Ascending aorta (tissue), 2 donors: ENCODE data around the gene DDI2. TPM values are rescaled to one million over a fixed set of nuclear protein-coding genes. Genes with fewer than 3 reads are reported as not detected.

Experiments used
- DNase-seq, 2 donors: peaks; one replicate each; pipeline ENCODE4 v3.0.0-alpha.2; 2019; ENCODE audit warnings: low spot score in 2 of 2
- H3K27ac ChIP-seq, 2 donors: fragments of 200-600 bp; sonication (generic); one replicate each; pipeline ENCODE4 v1.5.1; 2016 to 2017; ENCODE audit warnings: mild to moderate bottlenecking in 1 of 2
- H3K27me3 ChIP-seq: fragments of 200-600 bp; sonication (generic); one replicate; pipeline ENCODE4 v1.5.1; 2017
- H3K36me3 ChIP-seq, 2 donors: fragments of 200-600 bp; sonication (generic); one replicate each; pipeline ENCODE4 v1.5.1; 2016
- H3K4me1 ChIP-seq, 2 donors: fragments of 200-600 bp; sonication (generic); one replicate each; pipeline ENCODE4 v1.5.1; 2016 to 2017; ENCODE audit warnings: mild to moderate bottlenecking in 1 of 2
- H3K4me3 ChIP-seq, 2 donors: fragments of 200-600 bp; sonication (generic); one replicate each; pipeline ENCODE4 v1.5.1; 2016 to 2017; ENCODE audit warnings: mild to moderate bottlenecking in 1 of 2
- H3K9me3 ChIP-seq, 2 donors: fragments of 200-600 bp; sonication (generic); one replicate each; pipeline ENCODE4 v1.5.1; 2016
- CTCF ChIP-seq, 3 experiments: fragments of 200-600 bp in 2 of 3; fragments of 450-650 bp in 1 of 3; sonication (generic) in 2 of 3; IDR thresholded peaks; one replicate each; pipeline ENCODE4 v1.5.1; 2016 to 2019; ENCODE audit warnings: antibody characterized with exemption in 3 of 3, mild to moderate bottlenecking in 1 of 3, moderate library complexity in 1 of 3
- intact Hi-C: fragments of 100-400 bp; cut with DNase I; formaldehyde crosslinking; loops from one replicate; pipeline ENCODE4 v1.15.1; 2023
- total RNA-seq: library from RNA; depleted of rRNA; stranded (reverse); fragments of >200 nt; gene quantifications from one replicate; pipeline ENCODE4 v1.1.0, GENCODE V29; 2016

Gene DDI2
- 13.0 TPM for total RNA-seq

GRCh38 chr1:15617173-15618076, at the start of gene DDI2:
Gene DDI2, plus strand, starts transcription at chr1:15617458. Its CDS starts 213 bp downstream, at chr1:15617671.
- H3K4me3 ChIP-seq, result peak within 1 kb of the TSS; percentile 86 to 95
- no peak for TF ChIP-seq CTCF (IDR thresholded peaks at IDR 0.05)
- DNase-seq, result peak; percentile 89 to 98
- peak within 1 kb of the TSS; percentile 94 to 96 for H3K27ac ChIP-seq
- peaks cover 0 to 18% of the 10 kb centered on the region in 2 donors for H3K4me1 ChIP-seq
- H3K9me3 ChIP-seq, result no peaks in the 10 kb centered on the region
- intact Hi-C loops, result loop anchor here (1.0 to 5.0 kb wide), 4 partner anchors 14 to 130 kb away; partner anchors contain the start of genes DNAJC16 and PLEKHM2
- H3K36me3 ChIP-seq, result no peaks in the 10 kb centered on the region
- H3K27me3 ChIP-seq, result no peaks in the 10 kb centered on the region

GRCh38 chr1:15568387-15569073, 48.7 kb upstream of the DDI2 start:
- TF ChIP-seq CTCF (IDR thresholded peaks at IDR 0.05), result no peak
- Histone ChIP-seq H3K4me3 (no peak overlapping the region), H3K4me1 (peaks cover 0 to 1% of the 10 kb centered on the region in 2 donors), H3K9me3 (no peaks in the 10 kb centered on the region), H3K27ac (no peak overlapping the region), H3K36me3 (peaks cover 50 to 59% of the 10 kb centered on the region in 2 donors), H3K27me3 (no peaks in the 10 kb centered on the region)
- intact Hi-C loops, result no loop called here
- no peak for DNase-seq

- no peak for TF ChIP-seq CTCF (IDR thresholded peaks at IDR 0.05)
- DNase-seq, result no peak
- Histone ChIP-seq H3K9me3 (no peaks in the 10 kb centered on the region), H3K4me1 (peaks cover 0 to 3% of the 10 kb centered on the region in 2 donors), H3K36me3 (peaks cover 34 to 36% of the 10 kb centered on the region in 2 donors), H3K4me3 (no peak overlapping the region), H3K27me3 (no peaks in the 10 kb centered on the region), H3K27ac (no peak overlapping the region)
- intact Hi-C loops, result no loop called here
Measured at GRCh38 chr1:15570861-15571260, 46.4 kb upstream of the DDI2 start.

GRCh38 chr1:15571266-15571665, 46.0 kb upstream of the DDI2 start:
- peaks cover 30 to 32% of the 10 kb centered on the region in 2 donors for H3K36me3 ChIP-seq
- intact Hi-C loops, result no loop called here
- H3K27me3 ChIP-seq, result no peaks in the 10 kb centered on the region
- no peak overlapping the region for H3K27ac ChIP-seq
- H3K4me3 ChIP-seq, result no peak overlapping the region
- DNase-seq, result no peak
- peaks cover 0 to 3% of the 10 kb centered on the region in 2 donors for H3K4me1 ChIP-seq
- no peaks in the 10 kb centered on the region for H3K9me3 ChIP-seq
- no peak for TF ChIP-seq CTCF (IDR thresholded peaks at IDR 0.05)

- Histone ChIP-seq H3K27ac (peak overlapping the region in 1 of 2 donors; percentile 27), H3K9me3 (no peaks in the 10 kb centered on the region), H3K36me3 (peaks cover 8 to 10% of the 10 kb centered on the region in 2 donors), H3K4me3 (no peak overlapping the region), H3K4me1 (peaks cover 0 to 3% of the 10 kb centered on the region in 2 donors), H3K27me3 (no peaks in the 10 kb centered on the region)
- TF ChIP-seq CTCF (IDR thresholded peaks at IDR 0.05), result no peak
- intact Hi-C loops, result no loop called here
- DNase-seq, result no peak
Measured at GRCh38 chr1:15573477-15573876, 43.8 kb upstream of the DDI2 start.
